ENCODE results near the gene COL18A1.

The COL18A1 gene

DNA sequence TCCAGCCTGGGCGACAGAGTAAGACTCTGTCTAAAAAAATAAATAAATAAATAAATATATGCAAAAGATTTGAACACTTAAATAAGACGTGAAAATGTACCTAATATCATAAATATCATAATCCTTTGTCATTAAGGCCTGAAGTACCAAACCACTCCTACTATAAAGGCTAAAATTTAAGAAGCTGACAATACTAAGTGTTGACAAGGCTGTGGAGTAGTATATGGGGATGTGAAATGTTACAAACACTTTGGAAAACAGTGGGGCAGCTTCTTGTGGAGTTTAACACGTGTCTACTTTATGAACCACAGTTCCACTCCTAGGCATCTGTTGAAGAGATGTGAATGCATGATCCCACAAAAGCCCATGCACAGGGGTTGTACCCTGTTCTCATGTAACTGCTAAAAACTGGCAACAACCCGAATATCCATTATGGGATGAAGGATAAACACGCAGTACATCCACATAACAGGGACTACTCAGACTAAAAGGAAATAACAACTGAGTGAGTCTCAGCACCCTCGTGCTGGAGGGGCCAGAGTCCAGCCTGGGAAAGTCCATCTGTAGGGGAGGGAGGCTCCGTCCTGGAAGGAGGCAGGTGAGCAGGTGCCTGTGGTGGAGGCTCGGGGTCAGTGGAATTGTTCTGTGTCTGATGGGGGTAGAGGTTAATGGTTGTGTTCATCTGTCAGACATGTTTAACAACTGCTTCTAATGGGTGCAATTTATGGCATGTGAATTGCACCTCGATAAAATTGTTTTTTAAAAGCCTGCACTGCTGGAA lies 143.9 kb downstream of the COL18A1 start:
- TF ChIP-seq CTCF (IDR thresholded peaks at IDR 0.05; ENCODE audit: low read depth, low read length), result no peak
- no peak for DNase-seq (ENCODE audit: extremely low read depth, low read depth)

- no peak for TF ChIP-seq CTCF (IDR thresholded peaks at IDR 0.05; ENCODE audit: low read depth, low read length)
- no peak for DNase-seq (ENCODE audit: extremely low read depth, low read depth)
Measured at GRCh38 chr21:45549626-45550463, 144.9 kb downstream of the COL18A1 start.

- no peak for TF ChIP-seq CTCF (IDR thresholded peaks at IDR 0.05; ENCODE audit: low read depth, low read length)
- DNase-seq (ENCODE audit: extremely low read depth, low read depth), result no peak
Measured at GRCh38 chr21:45550522-45551210, 145.7 kb downstream of the COL18A1 start.

- DNase-seq (ENCODE audit: extremely low read depth, low read depth), result no peak
- no peak for TF ChIP-seq CTCF (IDR thresholded peaks at IDR 0.05; ENCODE audit: low read depth, low read length)
Measured at GRCh38 chr21:45551316-45551715, 146.4 kb downstream of the COL18A1 start.

DNA sequence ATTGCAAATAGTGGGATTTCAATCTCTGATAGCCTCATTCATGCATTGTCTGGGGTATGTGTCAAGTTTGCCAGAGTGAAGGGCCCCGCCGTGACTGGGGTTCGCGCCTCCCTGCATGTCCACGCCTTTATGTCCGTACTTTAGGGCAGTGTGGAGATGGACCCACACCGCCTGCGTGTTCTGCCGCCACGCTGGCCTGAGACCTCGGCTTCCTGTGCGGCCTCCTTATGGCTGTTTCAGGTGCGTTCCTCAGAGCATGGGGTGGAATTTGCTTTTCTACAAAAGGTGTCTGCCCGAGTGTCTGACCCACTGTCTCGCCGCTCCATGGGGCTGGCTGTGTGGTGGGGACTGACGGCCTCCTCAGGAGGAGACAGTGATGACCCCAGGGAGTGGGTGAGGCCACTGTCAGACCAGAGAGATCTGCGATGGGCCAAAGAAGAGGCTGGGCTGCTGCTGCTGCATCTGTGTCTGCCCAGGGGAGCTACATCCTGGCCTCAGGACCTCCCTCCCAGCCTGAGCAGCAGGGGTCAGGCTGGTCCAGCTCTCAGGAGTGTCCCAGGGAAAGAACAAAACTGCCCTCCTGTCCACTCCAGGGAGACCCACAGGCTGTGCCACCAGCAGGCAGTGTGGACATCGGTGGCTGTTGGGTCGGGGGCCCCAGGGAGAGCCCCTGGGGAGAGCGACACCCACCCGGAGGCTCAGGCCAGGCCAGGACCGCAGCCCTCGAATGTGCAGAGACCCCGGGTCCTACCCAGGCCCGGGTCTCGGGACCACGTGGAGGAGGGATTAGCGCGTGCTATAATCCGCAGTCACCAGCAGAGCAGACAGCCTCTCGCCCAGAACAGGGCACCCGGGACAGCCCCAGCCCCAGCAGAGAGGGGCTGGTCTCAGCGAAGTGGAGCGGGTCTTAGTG lies 147.1 kb downstream of the COL18A1 start:
- TF ChIP-seq CTCF (IDR thresholded peaks at IDR 0.05; ENCODE audit: low read depth, low read length), result no peak
- no peak for DNase-seq (ENCODE audit: extremely low read depth, low read depth)

DNA sequence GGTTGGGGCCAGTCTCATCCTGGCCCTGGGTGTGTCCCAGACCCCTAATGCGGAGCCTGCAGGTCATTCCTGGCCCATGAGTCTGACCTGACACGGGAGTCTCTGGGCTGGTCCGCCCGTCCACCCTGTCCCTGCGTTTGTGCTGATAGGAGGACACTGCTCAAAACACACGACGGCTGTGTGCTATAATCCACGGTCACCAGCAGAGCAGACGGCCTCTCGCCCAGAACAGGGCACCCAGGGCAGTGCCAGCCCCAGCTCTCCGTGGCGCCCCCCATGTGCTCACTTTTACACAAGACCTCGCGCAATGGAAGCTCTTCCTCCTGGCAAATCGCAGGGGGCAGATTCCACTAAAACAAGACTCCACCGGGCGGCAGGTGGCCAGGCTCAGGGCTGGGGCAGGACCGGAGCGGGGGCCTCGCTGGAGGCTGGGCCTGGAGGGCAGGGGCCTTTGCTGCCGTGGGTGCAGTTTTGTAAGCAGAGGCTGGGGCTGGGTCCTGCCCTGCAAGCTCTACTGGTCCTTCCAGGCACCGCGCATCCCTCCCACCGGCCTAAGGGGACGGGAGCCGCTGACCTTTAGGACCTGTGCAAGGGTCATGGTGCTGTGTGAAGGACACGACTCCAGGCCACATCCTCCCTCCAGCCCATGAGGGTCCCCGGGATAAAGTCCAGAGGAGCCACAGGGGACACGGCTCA lies 147.9 kb downstream of the COL18A1 start:
- TF ChIP-seq CTCF (IDR thresholded peaks at IDR 0.05; ENCODE audit: low read depth, low read length), result no peak
- DNase-seq (ENCODE audit: extremely low read depth, low read depth), result no peak
